22Rv1 (cell line): ENCODE measurements around the gene CH25H.

Source experiments
- CTCF ChIP-seq: fragments of 450-650 bp; IDR thresholded peaks from 2 replicates; pipeline ENCODE4 v1.5.1; 2017; ENCODE audit warnings: mild to moderate bottlenecking
- ZFX ChIP-seq: fragments of 450-650 bp; IDR thresholded peaks from 2 replicates; pipeline ENCODE4 v1.6.1; 2017; ENCODE audit warnings: antibody characterized with exemption, borderline replicate concordance

- no peak for TF ChIP-seq CTCF
- TF ChIP-seq ZFX: no peak
Measured at GRCh38 chr10:89165923-89166322, 41.2 kb downstream of the CH25H start.
